NCI-H526 treated with DMSO at 0.1 percent for 48 hours (cell line): ENCODE measurements around the gene SECISBP2.
"Not testable (repeated sequence)": the region's sequence is repeated elsewhere in the genome, so short reads cannot be mapped to it uniquely, and the experiment has no call there.

Experiments
- DNase-seq: peaks from one replicate; lab custom pipeline; 2025; lab: John Stamatoyannopoulos, UW

SECISBP2 gene

DNA sequence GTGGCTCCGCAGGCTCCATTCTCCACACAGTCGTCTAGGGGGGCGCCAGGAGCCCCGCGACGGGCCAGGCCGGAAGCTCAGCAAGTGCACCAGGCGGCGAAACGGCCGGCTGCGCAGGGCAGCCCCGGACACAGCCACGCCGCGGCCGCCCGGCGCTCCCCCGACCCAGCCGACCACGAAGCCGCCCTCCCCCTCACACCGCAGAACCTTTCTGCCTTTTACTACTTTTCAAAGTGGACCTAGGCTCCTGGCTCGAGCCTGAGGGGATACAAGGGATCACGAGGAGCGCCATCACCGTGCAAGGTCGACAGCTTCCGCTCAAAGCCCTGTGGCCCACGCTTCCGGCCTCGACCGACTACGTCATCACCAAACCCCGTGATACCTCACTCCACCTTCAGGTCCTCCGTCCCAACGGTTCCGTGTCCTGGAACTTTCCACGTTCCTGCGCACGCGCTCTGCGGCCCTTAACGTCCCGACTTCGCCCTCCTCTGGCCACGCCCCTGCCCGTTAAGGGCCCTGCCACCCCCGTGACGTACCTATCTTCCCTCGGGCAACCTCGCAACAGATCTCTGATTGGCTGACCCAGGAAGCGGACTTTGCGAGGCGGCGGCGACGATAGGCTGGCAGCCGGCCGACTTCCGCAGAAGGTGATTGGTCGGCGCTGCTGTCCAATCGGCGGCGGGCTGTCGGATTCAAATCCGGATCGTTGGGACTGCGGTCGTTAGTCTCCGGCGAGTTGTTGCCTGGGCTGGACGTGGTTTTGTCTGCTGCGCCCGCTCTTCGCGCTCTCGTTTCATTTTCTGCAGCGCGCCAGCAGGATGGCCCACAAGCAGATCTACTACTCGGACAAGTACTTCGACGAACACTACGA is 7.6 kb upstream of the SECISBP2 start, which contains the start of gene CKS2:
TSS of gene CKS2 (plus strand) at position 721 of the 871 bp plus-strand sequence. CDS start at position 819, 98 bp downstream.
- DNase-seq = peak; percentile 94

DNA sequence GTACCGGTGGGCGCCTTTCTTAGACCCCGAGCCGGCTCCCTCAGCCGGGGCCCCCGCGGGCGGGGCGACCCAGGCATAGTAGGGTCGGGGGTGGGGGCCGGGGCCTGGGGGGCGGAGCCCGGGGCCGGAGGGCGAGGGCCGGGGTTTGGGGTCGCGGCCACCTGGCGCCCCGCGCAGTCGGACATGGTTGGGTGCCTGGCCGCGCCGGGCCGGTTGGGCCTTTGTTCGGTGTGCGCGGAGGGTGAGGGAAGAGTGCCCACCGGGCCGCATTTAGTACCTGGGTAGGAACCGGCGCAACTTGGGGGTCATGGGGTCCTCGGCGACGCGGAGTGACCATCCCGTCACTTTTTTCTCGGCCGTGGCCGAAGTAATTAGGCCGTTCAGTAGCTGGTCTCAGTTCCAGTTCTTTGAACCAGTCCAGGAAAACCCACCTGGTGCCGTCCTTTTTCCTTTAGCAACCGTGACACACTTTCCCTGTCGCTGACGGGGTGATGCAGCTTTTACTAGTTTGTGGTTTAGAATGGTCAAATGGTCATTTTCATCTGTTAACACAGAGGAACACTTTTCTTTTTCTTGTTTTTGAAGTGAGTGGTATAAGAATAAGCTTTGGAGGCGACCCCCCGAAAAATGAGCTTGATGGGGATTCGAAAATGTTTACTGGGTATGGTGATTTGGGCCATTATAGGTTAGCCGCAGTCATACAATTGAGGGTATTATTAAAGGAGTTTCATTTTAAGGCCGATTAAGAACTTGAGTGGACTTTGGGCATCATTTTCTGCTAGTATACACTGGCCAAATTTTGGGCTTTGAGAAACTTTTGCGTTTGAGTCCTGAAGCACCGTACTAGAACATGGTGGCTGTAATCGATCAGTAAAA is 6.7 kb upstream of the SECISBP2 start:
- DNase-seq = no peak

DNA sequence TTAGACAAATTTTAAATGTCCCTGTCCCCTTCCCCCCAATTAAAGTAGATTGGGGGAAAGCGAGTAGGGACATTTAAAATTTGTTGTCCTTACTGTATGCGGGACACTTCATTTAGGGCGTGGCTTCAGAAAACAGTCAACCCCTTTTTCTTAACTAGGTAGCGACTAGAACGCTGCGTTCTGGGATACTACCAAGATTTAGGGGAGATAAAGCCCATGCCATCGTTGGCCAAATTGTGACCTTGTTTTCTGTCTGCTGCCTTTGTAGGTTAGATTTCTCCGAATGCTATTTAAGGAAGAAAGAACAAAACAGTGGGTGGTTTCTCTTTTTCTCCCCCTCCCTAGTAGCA is 6.1 kb upstream of the SECISBP2 start:
- DNase-seq = peak; percentile 4

DNA sequence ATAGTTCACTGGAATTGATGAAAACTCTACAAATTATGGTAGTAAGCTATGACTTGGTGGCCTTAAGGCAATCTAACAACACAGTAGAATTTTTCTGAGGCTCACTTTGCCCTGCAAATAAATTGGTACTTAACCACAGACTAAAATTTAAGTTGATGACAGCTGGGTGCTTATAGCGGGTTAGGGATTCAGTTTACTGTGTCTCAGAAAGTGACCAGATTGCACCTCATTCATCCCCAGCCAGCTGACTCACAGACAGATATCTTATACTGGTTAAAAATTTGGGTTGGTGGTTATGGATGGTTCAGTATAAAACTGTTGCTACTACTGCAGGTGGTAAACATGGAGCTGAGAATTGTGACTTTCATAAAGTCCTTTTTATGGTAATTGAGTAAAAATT is 4.5 kb upstream of the SECISBP2 start:
- DNase-seq = no peak

DNA sequence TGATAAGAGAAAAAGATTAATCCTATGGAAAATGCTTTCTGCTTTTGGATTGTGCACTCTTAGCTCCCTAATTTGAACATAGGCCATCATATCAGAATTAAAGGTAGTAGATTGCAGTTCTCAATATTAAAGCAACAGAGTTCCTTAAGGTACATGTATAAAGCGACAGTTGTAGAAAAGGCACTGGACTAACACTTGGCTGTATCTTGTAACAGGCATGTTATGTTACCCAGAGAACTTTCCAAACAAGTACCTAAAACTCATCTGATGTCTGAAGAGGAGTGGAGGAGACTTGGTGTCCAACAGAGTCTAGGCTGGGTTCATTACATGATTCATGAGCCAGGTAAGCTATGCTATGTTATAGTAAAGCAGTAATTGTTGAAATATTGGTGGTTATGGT is 3.3 kb upstream of the SECISBP2 start:
- no peak for DNase-seq

DNA sequence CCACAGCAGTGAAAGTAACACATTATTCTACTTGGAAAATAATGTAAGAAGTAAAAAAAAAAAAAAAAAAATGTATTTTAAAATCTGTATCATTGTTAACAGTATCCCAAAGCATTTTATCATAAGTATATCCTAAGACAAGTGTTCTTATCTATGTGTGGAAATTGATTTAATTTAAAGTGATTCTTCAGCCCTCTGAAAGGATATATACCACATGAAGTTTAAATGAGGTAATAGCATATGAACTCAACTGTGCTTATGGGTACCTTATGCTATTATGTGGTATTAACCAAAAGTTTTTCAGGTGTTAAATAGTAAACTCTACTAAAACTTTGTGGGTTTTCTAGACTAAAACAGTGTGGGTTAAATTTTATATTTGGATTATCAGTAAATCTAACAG is 2.8 kb upstream of the SECISBP2 start:
- no peak for DNase-seq

DNA sequence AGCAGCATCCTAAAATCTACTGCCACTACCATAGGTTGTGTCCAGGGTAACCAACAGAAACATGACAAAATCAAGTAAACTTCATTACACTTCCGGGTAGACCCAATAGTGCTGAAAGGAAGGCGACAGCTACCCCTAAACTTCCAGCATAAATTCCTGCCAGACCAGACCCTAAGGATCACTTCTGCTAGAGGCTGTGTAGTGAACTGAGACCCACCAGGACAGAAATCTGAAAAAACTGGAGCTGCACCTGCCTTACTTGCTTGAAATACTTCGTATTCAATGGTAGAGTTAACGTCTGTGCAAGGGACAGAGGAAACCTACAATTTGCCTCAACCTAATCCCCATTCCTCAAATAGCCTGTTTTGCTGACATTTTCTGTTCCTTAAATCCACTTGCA is 1.0 kb upstream of the SECISBP2 start:
- DNase-seq = no peak

DNA sequence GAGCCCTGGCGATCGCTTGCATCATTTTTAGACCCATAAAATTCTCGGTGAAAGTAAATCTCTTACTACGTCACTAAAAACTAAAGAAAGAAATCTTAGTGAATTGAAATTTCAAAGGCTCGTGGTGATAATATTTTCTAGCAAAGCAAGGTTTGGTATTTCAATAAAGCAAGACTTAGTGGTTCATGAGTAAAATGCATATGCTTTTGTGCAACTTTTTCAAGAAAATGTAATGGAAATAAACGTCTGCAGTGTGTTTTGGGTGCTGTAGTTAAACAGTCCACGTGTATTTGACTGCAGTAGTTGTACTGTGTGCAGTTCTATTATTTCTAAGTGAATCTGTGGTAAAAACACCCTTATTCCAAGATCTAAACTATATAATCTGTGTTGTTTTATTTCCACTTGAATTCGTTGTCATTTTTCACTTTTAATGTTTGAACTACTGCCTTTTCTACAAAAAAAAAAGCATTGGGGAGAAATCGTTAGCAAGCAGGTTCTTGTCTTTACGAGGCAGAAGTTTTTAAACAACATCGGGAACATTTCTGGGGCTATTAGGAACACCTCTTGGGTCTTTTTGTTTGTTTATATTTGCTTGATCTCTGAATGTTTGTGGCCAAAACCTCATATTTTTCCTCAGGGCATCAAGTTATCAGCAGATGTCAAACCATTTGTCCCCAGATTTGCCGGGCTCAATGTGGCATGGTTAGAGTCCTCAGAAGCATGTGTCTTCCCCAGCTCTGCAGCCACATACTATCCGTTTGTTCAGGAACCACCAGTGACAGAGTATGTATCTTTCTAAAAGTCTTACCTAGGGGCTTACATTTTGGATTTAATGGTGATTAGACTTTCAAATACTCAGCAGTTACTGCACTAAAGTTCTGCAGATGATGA is 960 bp downstream of the SECISBP2 start:
- no peak for DNase-seq

DNA sequence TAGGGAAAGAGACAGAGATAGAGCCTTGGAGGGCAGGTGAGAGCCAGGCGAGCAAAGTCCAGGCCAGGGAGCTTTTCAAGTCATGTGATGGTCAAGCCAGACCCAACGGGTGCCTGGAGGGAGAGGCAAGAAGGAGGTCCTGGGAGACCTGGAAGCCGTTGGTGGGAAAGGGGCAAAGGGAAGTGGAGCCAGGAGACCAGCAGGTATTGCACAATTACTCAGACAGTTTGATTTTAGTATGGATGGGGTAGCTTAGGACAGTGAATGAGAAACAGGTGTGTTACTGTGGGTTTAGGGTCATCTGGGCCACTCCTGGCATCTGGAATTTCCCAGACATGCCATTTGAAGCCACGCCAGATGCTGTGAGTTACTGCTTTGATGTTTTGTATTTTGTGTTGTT is 5.1 kb downstream of the SECISBP2 start:
- no peak for DNase-seq

DNA sequence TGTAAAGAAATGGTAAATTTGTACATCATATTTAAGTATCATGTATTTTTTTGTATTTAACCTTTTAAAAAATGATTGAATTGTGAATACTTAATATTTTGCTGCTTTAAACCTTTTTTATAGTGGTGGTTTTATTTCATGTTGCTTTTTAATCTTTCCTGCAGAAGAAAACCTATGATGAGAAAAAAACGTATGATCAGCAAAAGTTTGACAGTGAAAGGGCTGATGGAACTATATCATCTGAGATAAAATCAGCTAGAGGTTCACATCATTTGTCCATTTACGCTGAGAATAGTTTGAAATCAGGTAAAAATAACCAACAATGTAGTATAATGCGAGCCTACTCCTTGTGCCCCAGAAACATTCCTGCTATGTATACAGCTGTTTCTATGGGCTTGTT is 7.4 kb downstream of the SECISBP2 start:
- no peak for DNase-seq

DNA sequence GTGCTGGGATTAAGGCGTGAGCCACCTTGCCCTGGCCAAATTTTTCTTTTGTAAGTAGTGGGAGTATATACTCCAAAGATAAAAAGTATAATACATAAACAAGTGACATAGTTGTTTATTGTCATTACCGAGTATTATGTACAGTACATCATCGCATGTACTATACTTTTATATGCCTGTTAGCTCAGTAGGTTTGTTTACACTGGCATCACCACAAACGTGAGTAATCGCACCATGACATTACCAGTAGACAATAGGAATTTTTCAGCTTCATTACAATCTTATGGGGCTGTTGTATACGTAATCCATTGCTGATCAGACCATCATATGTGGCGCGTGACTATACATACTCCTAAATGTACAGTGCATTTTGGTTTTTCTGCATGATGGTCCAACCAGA is 9.8 kb downstream of the SECISBP2 start:
- no peak for DNase-seq

DNA sequence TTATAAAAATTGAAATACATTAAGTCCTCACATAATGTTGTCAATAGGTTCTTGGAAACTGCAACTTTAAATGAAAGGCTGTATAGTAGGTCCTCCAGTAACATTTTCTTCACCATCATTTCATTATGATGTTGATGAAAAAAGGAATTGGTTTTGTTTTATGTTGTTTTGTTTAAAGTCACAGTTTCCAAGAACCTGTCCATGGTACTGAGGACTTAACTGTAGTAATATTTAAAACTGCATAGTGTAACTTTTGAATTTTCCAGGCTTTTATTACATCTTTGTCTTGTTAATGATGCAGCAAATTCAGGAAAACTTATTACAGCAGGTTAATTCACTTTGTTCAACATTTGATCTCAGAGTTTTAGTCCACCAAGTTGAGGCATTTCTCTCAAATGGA is 11.6 kb downstream of the SECISBP2 start:
- no peak for DNase-seq

DNA sequence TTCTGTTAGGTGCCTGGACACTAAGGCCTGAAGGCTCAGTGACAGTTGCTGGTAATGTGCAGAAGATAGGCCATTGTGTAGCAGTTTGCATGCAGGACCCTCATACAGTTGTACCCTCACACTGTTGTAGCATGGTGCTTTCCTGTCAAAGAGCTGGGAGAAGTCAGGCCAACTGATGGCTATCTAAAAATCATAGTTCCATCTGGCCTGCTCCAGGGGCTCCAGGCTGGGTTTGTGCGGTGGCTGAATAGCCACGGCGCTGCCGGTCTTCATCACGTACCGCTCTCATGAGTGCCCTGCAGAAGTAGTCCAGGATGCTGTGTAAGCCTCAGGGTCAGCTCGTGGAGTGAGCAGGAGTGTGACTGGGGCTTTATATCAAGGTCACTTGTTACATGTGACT is 12.2 kb downstream of the SECISBP2 start:
- no peak for DNase-seq

DNA sequence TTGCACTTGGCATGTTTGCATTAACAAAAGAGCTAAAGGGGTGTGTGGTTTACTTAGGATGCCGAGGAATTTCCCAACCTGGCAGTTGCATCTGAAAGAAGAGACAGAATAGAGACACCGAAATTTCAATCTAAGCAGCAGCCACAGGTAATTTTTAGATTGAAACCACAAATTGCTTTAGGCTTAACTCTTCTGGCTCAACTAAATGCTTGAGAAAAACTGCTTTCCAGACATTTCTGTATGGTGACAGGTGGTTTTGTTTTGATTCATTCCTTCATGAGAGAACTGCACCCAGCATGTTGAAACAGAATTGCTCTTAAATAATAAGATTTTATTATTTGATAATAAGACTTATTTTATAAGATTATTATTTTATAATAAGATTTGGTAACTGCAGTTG is 21.5 kb downstream of the SECISBP2 start:
- DNase-seq = no peak

DNA sequence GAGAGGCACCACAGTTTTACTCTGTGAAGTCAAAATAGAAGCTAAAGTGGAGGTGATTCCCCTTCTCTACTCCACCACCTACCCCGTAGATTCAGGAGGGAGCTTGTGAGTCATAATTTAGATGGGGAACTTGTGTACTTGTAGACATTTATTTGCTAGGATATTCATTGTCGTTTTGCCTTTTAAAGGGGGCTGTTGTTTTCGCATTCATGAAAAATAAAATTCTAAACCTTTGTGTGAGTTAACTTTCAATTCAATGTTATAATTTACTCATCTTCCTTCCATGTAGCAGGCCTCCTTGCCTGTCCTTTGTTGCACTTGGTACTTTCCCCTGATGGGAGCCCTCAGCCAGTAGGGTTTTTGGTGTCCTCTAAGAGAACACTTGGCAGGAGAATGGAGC is 22.0 kb downstream of the SECISBP2 start:
- DNase-seq = no peak

DNA sequence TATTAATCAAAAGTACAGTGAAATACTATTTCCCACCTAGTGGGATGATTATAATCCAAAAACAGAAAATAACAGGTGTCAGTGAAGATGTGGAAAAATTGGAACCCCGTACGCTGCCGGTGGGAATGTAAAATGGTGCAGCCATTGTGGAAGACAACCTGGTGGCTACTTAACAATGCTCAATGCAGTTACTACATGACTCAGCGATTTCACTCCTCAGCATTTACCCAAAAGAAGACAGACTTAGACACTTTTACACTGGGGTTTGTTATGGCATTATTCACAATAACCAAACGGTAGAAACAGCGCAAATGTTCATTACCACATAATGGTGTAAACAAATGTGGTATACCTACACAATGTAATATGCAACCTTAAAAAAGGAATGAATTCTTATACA is 23.9 kb downstream of the SECISBP2 start:
- no peak for DNase-seq

DNA sequence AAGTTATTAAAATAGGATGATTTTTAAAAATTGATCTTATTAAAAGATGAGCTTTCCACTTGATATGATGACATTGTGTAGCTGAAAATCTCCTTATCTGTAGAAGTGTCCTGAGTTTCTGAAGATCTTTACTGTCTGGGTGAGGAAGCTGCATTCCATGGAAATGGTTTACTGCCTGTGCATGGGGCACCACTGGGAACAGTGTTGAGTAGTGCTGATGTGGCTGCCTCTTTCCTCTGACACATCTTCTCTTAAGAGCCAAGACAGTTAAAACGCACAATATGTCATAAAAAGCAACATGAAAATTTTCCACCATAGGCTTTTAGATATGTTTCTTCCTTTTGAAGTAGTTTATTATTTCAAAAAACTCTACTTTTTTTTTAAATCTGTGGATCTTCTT is 24.6 kb downstream of the SECISBP2 start:
- DNase-seq = no peak

DNA sequence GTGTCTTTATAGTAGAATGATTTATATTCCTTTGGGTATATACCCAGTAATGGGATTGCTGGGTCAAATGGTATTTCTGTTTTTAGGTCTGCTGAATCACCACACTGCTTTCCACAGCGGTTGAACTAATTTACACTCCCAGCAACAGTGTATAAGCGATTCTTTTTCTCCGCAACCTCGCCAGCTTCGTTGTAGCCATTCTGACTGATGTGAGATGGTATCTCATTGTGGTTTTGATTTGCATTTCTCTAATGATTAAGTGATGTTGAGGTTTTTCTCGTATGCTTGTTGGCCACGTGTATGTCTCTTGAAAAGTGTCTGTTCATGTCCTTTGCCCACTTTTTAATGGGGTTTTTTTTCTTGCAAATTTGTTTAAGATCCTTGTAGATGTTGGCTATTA is 25.5 kb downstream of the SECISBP2 start:
- DNase-seq = not testable (repeated sequence)

DNA sequence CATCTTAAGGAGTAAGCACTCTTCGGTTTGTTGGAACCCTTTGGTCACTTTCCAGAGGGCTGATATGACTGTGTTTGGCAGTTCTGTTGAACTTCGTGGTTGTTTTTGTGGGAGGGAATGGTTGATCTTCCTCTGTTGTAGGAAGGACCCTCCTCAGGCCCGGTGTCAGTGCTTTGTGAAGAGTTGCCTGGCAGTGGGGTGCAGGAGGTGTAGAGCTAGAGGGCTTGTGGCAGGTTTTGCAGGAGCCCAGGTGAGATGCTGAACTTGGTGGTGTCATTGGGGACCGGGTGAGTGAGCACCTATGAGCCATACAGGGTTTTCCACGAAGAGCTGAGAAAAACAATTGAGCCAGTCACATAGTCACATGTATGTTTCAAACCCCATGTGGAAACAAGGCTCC is 27.2 kb downstream of the SECISBP2 start:
- DNase-seq = no peak

DNA sequence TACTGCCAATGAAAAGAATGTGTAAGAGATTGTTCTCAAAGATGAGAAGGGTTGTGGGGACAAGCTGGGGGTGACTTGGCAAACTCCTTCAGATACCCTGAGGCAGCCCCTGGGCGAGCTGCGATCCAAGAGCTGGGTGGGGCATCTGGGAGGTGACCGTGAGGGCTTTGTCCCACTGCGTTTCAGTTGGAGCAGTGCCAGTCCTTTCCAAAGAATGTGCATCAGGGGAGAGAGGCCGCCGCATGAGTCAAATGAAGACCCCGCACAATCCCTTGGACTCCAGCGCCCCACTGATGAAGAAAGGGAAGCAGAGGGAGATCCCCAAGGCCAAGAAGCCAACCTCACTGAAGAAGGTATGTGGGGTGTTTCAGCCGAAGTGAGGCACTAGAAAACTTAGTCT is 28.4 kb downstream of the SECISBP2 start:
- no peak for DNase-seq

DNA sequence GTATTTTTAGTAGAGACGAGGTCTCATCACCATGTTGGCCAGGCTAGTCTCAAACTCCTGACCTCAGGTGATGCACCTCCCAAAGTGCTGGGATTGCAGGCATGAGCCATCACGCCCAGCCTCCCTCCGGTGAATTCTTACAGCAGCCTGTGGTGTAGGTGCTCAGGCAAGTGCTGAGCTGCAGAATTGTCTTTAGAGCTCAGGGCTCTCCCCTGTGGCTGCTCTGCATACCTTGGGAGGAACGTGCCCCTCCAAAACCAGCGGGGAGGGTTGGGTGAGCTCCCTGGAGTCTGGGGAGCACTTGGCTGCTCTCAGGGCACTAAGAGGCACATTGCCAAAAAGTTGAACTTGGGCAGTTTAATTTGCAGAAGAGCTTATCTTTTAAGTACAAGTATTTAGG is 29.4 kb downstream of the SECISBP2 start:
- DNase-seq = no peak

DNA sequence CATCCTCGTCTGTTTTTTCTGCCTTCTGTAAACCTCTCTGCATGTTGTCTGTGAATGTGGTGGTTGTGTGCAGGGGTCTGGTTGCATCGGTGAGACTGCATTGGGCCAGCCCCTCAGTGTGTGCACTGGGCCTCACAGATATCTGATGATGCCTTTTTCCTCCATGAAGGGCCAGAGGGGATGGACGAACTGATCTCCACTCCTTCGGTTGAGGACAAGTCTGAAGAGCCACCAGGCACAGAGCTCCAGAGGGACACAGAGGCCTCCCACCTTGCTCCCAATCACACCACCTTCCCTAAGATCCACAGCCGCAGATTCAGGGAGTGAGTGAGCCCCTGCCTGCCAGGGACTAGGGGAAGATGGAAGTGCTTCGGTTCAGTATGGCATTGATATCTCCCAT is 31.3 kb downstream of the SECISBP2 start:
- no peak for DNase-seq
